HG02840 (cell line): Measurements from ENCODE around the gene FGF22.
"Not testable (repeated sequence)": the region's sequence is repeated elsewhere in the genome, so short reads cannot be mapped to it uniquely, and the experiment has no call there.

Source experiments
- ATAC-seq: cut with Tn5 transposase; IDR thresholded peaks from one replicate; pipeline ENCODE4 v1.9.1; 2021; ENCODE audit warnings: mild to moderate bottlenecking, moderate library complexity, moderate number of reproducible peaks; ENCODE audit not compliant: unreplicated experiment, low FRiP score

The FGF22 gene

GRCh38 chr19:620166-620862, 19.4 kb upstream of the FGF22 start:
- ATAC-seq = no peak

- ATAC-seq = not testable (repeated sequence)
Observed at GRCh38 chr19:621191-621590, 18.5 kb upstream of the FGF22 start.

DNA sequence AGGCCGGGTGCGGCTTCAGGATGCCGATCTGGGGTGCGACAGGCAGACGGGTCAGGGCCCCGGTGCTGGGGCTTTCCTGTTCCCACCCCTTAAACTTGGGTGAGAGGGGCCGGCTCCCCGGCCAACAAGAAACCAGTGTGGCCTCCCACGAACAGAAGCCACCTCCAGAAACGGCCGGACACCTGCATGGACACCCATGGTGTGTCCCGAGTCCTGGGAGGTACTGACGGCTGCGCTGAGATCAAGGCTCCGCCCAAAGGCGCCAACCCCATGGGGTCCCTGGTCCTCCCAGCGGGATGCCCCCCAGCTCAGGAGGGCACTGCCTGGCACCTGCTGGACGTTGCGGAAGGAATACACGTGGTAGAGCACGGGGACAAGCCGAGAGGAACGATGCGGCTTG, 17.9 kb upstream of the FGF22 start:
- no peak for ATAC-seq

DNA sequence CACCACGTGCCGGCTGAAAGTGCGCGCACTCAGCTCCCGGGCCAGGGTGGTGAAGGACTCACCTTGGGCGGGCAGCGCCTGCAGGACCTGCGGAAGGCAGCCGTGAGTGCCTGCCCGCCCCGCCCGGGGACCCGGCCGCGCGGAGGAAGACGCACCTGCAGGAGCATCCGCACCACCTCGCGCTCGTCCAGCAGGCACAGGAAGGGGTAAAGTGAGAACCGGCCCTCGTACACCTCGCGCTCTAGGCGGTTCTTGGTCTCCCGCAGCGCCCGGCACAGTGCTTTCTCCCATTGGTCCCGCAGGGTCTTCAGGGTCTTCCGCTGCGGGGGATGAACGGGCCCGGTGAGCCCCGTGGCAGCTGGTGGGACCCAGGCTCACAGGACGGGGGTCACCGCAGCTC, 17.0 kb upstream of the FGF22 start:
- ATAC-seq = no peak

- ATAC-seq = no peak
Observed at GRCh38 chr19:623175-623916, 16.3 kb upstream of the FGF22 start.

DNA sequence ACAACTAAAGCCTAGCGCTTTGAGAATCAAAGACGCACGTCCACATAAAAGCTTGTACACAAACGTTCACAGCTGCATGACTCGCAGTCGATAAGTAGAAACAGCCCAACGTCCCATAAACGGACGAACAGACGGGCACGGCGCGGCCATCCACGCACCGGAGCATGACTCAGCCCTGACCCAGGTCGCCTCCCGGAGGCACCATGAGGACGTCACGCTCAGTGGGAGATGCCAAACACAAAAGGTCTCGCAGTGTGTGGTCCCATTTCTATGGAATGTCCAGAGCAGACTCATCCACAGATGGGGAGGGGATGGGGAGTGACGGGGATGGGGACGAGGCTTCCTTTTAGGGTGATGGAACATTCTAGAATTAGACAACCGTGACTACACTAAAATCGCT, 15.7 kb upstream of the FGF22 start:
- ATAC-seq = no peak

GRCh38 chr19:624433-625109, 15.1 kb upstream of the FGF22 start:
- no peak for ATAC-seq

DNA sequence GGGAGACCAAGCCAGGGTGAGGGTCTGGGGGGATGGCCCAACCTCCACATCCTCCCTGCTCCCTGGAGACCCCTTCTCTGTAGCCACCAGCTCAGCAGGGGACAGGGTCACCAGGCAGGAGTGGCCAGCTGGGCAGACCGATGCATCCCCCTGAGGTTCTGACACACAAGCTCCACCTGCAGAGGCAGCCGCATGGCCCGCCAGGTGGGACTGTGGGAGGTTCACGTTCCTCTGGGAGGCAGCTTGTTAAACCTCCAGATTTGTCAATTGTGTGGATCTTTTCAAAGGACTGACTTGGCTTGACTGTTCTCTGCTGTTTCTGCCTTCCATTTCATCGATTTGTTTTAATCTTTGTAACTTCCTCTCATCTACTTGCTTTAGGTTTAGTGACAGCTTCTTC, 14.4 kb upstream of the FGF22 start:
- no peak for ATAC-seq

- ATAC-seq = not testable (repeated sequence)
Observed at GRCh38 chr19:626566-626965, 13.1 kb upstream of the FGF22 start.

- no peak for ATAC-seq
Observed at GRCh38 chr19:628168-628567, 11.5 kb upstream of the FGF22 start.

DNA sequence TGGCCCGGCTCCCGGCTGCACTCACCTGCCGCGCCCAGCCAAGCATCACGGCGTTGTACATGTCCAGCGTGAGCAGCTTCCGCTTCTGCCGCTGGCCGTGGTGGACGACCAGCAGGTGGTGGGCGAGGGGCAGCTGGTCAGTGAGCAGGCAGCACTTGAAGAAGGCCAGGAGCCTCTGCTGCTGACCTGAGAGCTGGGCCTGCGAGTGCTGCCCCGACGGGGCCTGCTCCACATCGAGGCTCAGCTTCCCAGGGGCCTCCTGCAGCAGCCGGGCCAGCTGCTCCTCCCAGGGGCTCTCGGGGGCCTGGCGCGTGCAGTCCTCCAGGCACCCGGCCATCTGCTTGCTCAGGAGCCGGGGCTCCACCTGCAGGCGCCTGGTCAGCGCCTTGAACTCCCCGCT, 10.2 kb upstream of the FGF22 start:
- not testable (repeated sequence) for ATAC-seq

DNA sequence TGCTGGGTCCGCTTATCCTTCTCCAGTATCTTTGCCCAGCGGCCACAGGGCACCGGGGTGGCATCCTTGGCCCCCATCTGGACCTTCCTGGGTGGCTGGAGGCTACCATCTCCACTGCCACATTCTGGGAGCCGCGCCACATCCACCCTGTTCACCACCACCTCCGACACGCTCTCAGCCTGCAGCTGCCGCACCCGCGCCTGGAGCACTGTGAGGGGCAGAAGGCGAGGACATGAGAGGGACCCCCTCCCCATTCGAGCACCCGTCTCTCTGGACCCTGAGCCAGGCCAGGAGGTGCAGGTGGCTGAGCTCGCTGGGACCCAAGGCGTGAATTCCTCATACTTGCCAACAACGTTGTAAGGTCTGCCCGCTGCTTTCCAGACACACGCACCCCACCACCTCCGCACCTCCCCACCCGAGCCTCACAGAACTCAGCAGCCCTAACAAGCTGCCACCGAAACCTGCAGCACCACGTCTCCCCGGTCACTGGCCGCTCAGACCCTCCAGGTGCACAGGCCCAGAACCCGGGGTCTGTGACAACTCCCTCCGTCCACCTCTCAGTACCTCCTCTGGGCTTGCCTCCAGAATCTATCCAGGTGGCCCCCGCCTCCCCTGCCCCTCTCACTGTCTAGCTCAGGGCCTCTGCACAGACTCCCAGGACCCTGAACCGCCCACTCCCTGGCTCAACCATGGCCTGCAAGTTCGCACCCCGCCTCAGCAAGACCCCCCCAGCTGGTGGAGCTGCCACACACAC, 9.5 kb upstream of the FGF22 start:
- ATAC-seq = no peak

GRCh38 chr19:632579-633067, 7.1 kb upstream of the FGF22 start:
- ATAC-seq = peak; percentile 15

DNA sequence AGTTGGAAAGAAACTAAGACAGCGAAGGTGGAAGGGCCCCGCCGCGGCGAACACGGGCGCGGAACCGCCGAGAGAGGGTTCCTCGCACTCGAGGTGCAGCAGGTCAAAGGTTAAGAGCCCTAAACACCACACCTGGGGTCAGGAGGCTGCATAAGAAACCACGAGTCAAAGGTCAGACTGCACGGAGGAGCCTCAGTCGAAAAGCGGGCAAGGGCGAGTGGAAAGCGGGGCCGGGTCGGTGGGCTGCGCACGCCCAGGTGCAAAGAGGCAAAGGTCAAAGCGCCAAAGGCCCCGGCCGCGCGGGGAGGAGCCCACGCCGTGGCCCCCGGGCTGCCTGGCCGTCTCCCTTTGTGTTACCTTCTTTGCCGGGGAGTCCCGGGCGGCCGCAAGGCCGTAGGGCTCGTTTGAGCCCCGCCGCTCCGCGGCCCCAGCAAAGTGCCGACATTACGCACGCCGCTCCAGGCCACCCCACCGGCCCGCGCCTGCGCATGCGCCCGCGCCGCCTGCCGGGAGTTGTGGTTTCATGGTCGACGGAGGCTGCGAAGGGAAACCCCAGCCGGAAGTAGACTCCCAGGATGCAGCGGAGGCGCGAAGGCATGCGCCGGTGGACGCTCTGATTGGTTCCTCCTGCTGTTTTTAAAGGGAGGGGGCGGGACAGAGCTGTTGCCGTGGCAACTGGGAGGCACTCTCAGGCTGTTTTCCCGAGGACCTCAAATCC, 6.5 kb upstream of the FGF22 start, which contains the start of gene POLRMT:
Gene POLRMT, minus strand, starts transcription at position 470 of the 718 bp plus-strand sequence. Its CDS starts 25 bp downstream, at position 445.
- peak; percentile 79 for ATAC-seq

GRCh38 chr19:633786-634639, 5.7 kb upstream of the FGF22 start:
- ATAC-seq = no peak

GRCh38 chr19:634975-635652, 4.6 kb upstream of the FGF22 start:
- ATAC-seq = no peak

DNA sequence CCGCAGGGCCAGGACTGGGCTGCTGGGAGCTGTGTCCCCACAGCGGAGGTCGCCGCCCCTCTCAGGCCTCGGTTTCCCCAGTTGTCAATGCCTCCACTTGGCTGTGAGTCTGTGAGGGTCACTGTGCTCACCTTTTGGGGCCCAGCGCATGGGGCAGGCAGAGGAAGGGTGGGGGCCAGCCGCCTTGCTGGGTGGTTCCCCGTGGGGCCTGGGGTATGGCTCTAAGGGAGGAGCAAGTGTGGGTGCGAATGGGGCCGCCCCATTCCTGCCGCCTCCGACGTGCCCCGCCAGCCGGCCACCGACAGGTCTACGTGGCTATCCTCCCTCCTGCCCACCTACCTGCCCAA, 800 bp upstream of the FGF22 start:
- no peak for ATAC-seq

GRCh38 chr19:640161-640558, 481 bp downstream of the FGF22 start:
- no peak for ATAC-seq
